Erythroblast (primary cell): ENCODE results near the gene SIAH3.

ENCODE experiments used
- GATA1 ChIP-seq: IDR thresholded peaks from 2 replicates; pipeline ENCODE4 v1.6.1; 2011; ENCODE audit warnings: low read depth, mild to moderate bottlenecking, control low read depth, low read length, moderate library complexity
- POLR2A ChIP-seq: IDR thresholded peaks from 2 replicates; pipeline ENCODE4 v1.6.1; 2011; ENCODE audit warnings: mild to moderate bottlenecking, low read length

DNA sequence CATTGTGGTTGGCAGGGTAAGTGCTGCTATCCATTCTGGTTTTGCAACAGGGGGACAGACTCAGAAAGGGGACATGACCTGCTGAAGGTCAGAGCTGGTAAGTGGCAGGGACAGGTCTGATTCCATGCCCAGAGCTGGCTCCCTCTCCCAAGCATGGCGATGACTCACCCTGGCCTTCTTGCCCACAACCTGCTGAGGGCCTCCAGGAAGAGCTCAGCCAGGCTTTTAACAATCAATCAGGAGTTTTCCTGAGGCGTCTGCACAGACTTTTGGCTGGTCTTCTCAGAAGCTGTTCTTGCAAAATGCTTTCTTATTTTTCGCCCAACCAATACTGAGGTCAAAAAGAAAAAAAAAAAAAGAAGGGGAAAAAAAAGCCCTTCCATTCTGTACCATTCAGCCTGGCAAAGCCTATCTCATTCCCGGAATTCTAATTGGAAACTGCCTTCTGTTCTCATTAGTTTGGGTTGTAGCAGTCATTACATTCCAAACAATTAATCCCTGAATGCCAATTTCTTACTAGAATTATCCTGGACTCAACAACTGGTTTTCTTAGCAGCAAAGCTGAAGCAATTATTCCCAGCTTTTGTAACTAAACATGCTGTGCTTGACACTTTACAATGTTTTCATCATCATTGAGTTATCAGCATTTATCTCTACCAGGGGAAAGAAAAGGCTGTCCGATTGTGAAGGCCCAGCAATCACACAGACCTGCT, 17.7 kb downstream of the SIAH3 start:
- TF ChIP-seq POLR2A (no peak), GATA1 (no peak)
